H1 (cell line): Measurements from ENCODE around the gene EIF3J. TPM values are rescaled to one million over a fixed set of nuclear protein-coding genes. Genes with fewer than 3 reads are reported as not detected.

Experiments
- CTCF ChIA-PET: fragments of 300-600 bp; sonication (Branson Sonifier 250); formaldehyde crosslinking; loops from one replicate; lab custom pipeline; 2021; ENCODE audit not compliant: partially characterized antibody; lab: Charles Lee
- POLR2A ChIA-PET: fragments of 300-600 bp; sonication (Branson Sonifier 250); formaldehyde crosslinking; loops from one replicate; lab custom pipeline; 2021; ENCODE audit warnings: inconsistent platforms; ENCODE audit not compliant: partially characterized antibody; lab: Charles Lee
- DNase-seq, 2 experiments: peaks; one replicate each; pipeline versions ENCODE4 v3.0.0 to v3.0.0-alpha.2; 2010 to 2022; ENCODE audit warnings: low spot score in 2 of 2, low read depth in 1 of 2, mixed read lengths in 1 of 2
- FAIRE-seq: peaks from 2 replicates; lab custom pipeline; 2011; peaks lifted over from hg19 to GRCh38; lab: Jason Lieb, UNC
- H2AFZ ChIP-seq: 2 replicates; pipeline ENCODE4 v1.8.1; 2012; ENCODE audit warnings: low read length, inconsistent platforms
- H2AK5ac ChIP-seq: 2 replicates; pipeline ENCODE4 v1.6.1; 2013; ENCODE audit warnings: low read depth, low read length
- H2BK120ac ChIP-seq: replicated peaks from 2 replicates; pipeline ENCODE3; 2013; ENCODE audit warnings: low read depth, low read length, inconsistent platforms
- H2BK12ac ChIP-seq: 2 replicates; pipeline ENCODE4 v1.6.1; 2013; ENCODE audit warnings: low read depth, low read length
- H2BK15ac ChIP-seq: 2 replicates; pipeline ENCODE4 v1.6.1; 2013; ENCODE audit warnings: low read length
- H2BK20ac ChIP-seq: 2 replicates; pipeline ENCODE4 v1.6.1; 2013; ENCODE audit warnings: low read length
- H2BK5ac ChIP-seq: 2 replicates; pipeline ENCODE4 v1.6.1; 2013; ENCODE audit warnings: low read depth, low read length
- H3K14ac ChIP-seq: 2 replicates; pipeline ENCODE4 v1.6.1; 2013; ENCODE audit warnings: inconsistent platforms; ENCODE audit not compliant: insufficient read length
- H3K18ac ChIP-seq: 2 replicates; pipeline ENCODE4 v1.6.1; 2013; ENCODE audit warnings: low read length; ENCODE audit errors: extremely low read depth
- H3K23ac ChIP-seq: 2 replicates; pipeline ENCODE4 v1.6.1; 2013; ENCODE audit warnings: inconsistent platforms; ENCODE audit not compliant: insufficient read length
- H3K23me2 ChIP-seq: 2 replicates; pipeline ENCODE4 v1.6.1; 2013; ENCODE audit warnings: low read depth, low read length
- H3K27ac ChIP-seq: 2 replicates; pipeline ENCODE4 v1.6.1; 2011; ENCODE audit warnings: low read depth, low read length, inconsistent platforms
- H3K27me3 ChIP-seq, 4 experiments: replicated peaks in 1 of 4; 1 replicate in 1 of 4; 2 replicates in 3 of 4; pipeline versions ENCODE4 v1.6.1 to v1.8.1; 2011 to 2013; ENCODE audit warnings: low read length in 3 of 4, mild to moderate bottlenecking in 3 of 4, inconsistent platforms in 2 of 4, mixed read lengths in 2 of 4, moderate library complexity in 1 of 4; ENCODE audit not compliant: control insufficient read depth in 3 of 4, insufficient read depth in 3 of 4; ENCODE audit errors: extremely low read depth in 1 of 4
- H3K36me3 ChIP-seq, 4 experiments: 2 replicates each; pipeline versions ENCODE4 v1.6.1 to v1.8.1; 2011 to 2013; ENCODE audit warnings: mild to moderate bottlenecking in 4 of 4, low read length in 3 of 4, moderate library complexity in 2 of 4, control low read depth in 1 of 4, inconsistent platforms in 1 of 4; ENCODE audit not compliant: insufficient read depth in 4 of 4, control insufficient read depth in 2 of 4
- H3K4ac ChIP-seq: replicated peaks from 2 replicates; pipeline ENCODE3; 2013; ENCODE audit warnings: low read length, low read depth, mixed read lengths, inconsistent platforms; ENCODE audit not compliant: insufficient read length
- H3K4me1 ChIP-seq, 4 experiments: replicated peaks in 1 of 4; 1 replicate in 1 of 4; 2 replicates in 3 of 4; pipeline versions ENCODE4 v1.6.1 to v1.8.1; 2011 to 2013; ENCODE audit warnings: low read length in 3 of 4, inconsistent platforms in 2 of 4, mixed read lengths in 1 of 4; ENCODE audit not compliant: insufficient read depth in 4 of 4, control insufficient read depth in 3 of 4
- H3K4me2 ChIP-seq, 2 experiments: 2 replicates each; pipeline versions ENCODE4 v1.6.1 to v1.8.1; 2011 to 2013; ENCODE audit warnings: low read depth in 2 of 2, low read length in 2 of 2, control low read depth in 1 of 2, inconsistent platforms in 1 of 2, mild to moderate bottlenecking in 1 of 2; ENCODE audit not compliant: insufficient read depth in 1 of 2
- H3K4me3 ChIP-seq, 4 experiments: fragments of 200-600, 300-600 bp in 1 of 4; sonication (generic), shearing (Covaris generic), sonication (Bioruptor Twin) in 1 of 4; 2 replicates each; pipeline versions ENCODE4 v1.5.1 to v1.8.1; 2011 to 2016; ENCODE audit warnings: low read length in 4 of 4, low read depth in 3 of 4, control low read depth in 2 of 4, inconsistent platforms in 2 of 4, mild to moderate bottlenecking in 2 of 4, mixed read lengths in 1 of 4, moderate library complexity in 1 of 4; ENCODE audit not compliant: insufficient read depth in 2 of 4; ENCODE audit errors: extremely low read depth in 1 of 4
- H3K56ac ChIP-seq: replicated peaks from 2 replicates; pipeline ENCODE3; 2013; ENCODE audit warnings: low read depth, mild to moderate bottlenecking, mixed read lengths, low read length, inconsistent platforms; ENCODE audit not compliant: insufficient read length
- H3K79me1 ChIP-seq: 2 replicates; pipeline ENCODE4 v1.6.1; 2013; ENCODE audit warnings: low read depth, low read length, control low read depth
- H3K79me2 ChIP-seq, 2 experiments: 2 replicates each; pipeline versions ENCODE4 v1.6.1 to v1.8.1; 2012 to 2013; ENCODE audit warnings: low read length in 2 of 2, mild to moderate bottlenecking in 2 of 2, inconsistent platforms in 1 of 2; ENCODE audit not compliant: insufficient read depth in 2 of 2, control insufficient read depth in 1 of 2
- H3K9ac ChIP-seq, 4 experiments: replicated peaks in 1 of 4; 1 replicate in 1 of 4; 2 replicates in 3 of 4; pipeline versions ENCODE4 v1.6.1 to v1.8.1; 2011 to 2013; ENCODE audit warnings: low read depth in 3 of 4, low read length in 3 of 4, control low read depth in 2 of 4, mild to moderate bottlenecking in 2 of 4, moderate library complexity in 2 of 4, inconsistent platforms in 1 of 4; ENCODE audit errors: extremely low read depth in 1 of 4
- H3K9me3 ChIP-seq, 2 experiments: 2 replicates each; pipeline versions ENCODE4 v1.6.1 to v1.8.1; 2012 to 2013; ENCODE audit warnings: mild to moderate bottlenecking in 2 of 2, moderate library complexity in 2 of 2, control low read depth in 1 of 2, inconsistent platforms in 1 of 2, low read depth in 1 of 2, low read length in 1 of 2, mixed read lengths in 1 of 2; ENCODE audit not compliant: insufficient read depth in 2 of 2
- H4K20me1 ChIP-seq, 2 experiments: replicated peaks in 1 of 2; 2 replicates each; pipeline versions ENCODE3 to v1.8.1; 2011 to 2013; ENCODE audit warnings: inconsistent platforms in 2 of 2, low read length in 2 of 2, mild to moderate bottlenecking in 1 of 2; ENCODE audit not compliant: insufficient read depth in 2 of 2, control insufficient read depth in 1 of 2
- H4K5ac ChIP-seq: 2 replicates; pipeline ENCODE4 v1.6.1; 2013; ENCODE audit warnings: low read length, low read depth, mixed read lengths, inconsistent platforms; ENCODE audit not compliant: insufficient read length
- H4K8ac ChIP-seq: 2 replicates; pipeline ENCODE4 v1.8.0; 2013; ENCODE audit warnings: mild to moderate bottlenecking, moderate library complexity, low read length, inconsistent platforms; ENCODE audit not compliant: insufficient read depth; ENCODE audit errors: extremely low read depth
- H4K91ac ChIP-seq: replicated peaks from 2 replicates; pipeline ENCODE3; 2013; ENCODE audit warnings: low read length, mixed read lengths, inconsistent platforms; ENCODE audit not compliant: insufficient read length
- ASH2L ChIP-seq: fragments of 200-600, 300-600 bp; sonication (generic); IDR thresholded peaks from one replicate; pipeline ENCODE4 v1.7.1; 2017; ENCODE audit warnings: low read length
- BACH1 ChIP-seq: IDR thresholded peaks from 2 replicates; pipeline ENCODE4 v1.6.1; 2012; ENCODE audit warnings: low read length, improper control_type of control experiment
- BRCA1 ChIP-seq: IDR thresholded peaks from 2 replicates; pipeline ENCODE4 v1.6.1; 2012; ENCODE audit warnings: low read depth, low read length, improper control_type of control experiment
- CBX8 ChIP-seq: fragments of 300-800, 300-1000 bp; sonication (generic); IDR thresholded peaks from 2 replicates; pipeline ENCODE4 v1.7.1; 2016; ENCODE audit warnings: low read depth, low read length, borderline replicate concordance
- EGR1 ChIP-seq: IDR thresholded peaks from 2 replicates; pipeline ENCODE4 v1.6.1; 2011; ENCODE audit warnings: low read depth, low read length, borderline replicate concordance
- EP300 ChIP-seq, 2 experiments: IDR thresholded peaks; 1 replicate in 1 of 2; 2 replicates in 1 of 2; pipeline ENCODE4 v1.6.1; 2011 to 2012; ENCODE audit warnings: low read depth in 2 of 2, low read length in 2 of 2, mild to moderate bottlenecking in 2 of 2, borderline replicate concordance in 1 of 2, inconsistent platforms in 1 of 2, moderate library complexity in 1 of 2
- KDM4A ChIP-seq: IDR thresholded peaks from one replicate; pipeline ENCODE4 v1.7.1; 2012; ENCODE audit warnings: low read depth, mild to moderate bottlenecking, moderate library complexity, low read length, inconsistent platforms; ENCODE audit not compliant: severe bottlenecking
- MAFK ChIP-seq: IDR thresholded peaks from 2 replicates; pipeline ENCODE4 v1.6.1; 2012; ENCODE audit warnings: low read depth, mild to moderate bottlenecking, improper control_type of control experiment, low read length
- POLR2A ChIP-seq, 2 experiments: IDR thresholded peaks; 1 replicate in 1 of 2; 2 replicates in 1 of 2; pipeline ENCODE4 v1.6.1; 2011; ENCODE audit warnings: low read depth in 2 of 2, low read length in 2 of 2, mild to moderate bottlenecking in 2 of 2; ENCODE audit errors: control extremely low read depth in 1 of 2
- RBBP5 ChIP-seq: IDR thresholded peaks from 2 replicates; pipeline ENCODE4 v1.7.1; 2012; ENCODE audit warnings: low read depth, mild to moderate bottlenecking, inconsistent platforms, low read length, moderate library complexity, borderline replicate concordance
- RFX5 ChIP-seq: IDR thresholded peaks from 2 replicates; pipeline ENCODE4 v1.6.1; 2011; ENCODE audit warnings: low read depth, low read length, improper control_type of control experiment, borderline replicate concordance
- RNF2 ChIP-seq: fragments of 200-900, 300-1000 bp; sonication (generic); IDR thresholded peaks from 2 replicates; pipeline ENCODE4 v1.7.1; 2016; ENCODE audit warnings: borderline replicate concordance, low read depth, mild to moderate bottlenecking, antibody characterized with exemption, low read length; ENCODE audit not compliant: poor library complexity, severe bottlenecking; ENCODE audit errors: missing control alignments
- SIRT6 ChIP-seq: IDR thresholded peaks from one replicate; pipeline ENCODE4 v1.7.1; 2012; ENCODE audit warnings: low read length, inconsistent platforms
- SP2 ChIP-seq: IDR thresholded peaks from 2 replicates; pipeline ENCODE4 v1.6.1; 2012; ENCODE audit warnings: mild to moderate bottlenecking, low read length, inconsistent platforms
- TCF12 ChIP-seq: IDR thresholded peaks from 2 replicates; pipeline ENCODE4 v1.6.1; 2011; ENCODE audit warnings: low read depth, mild to moderate bottlenecking, low read length
- ZNF274 ChIP-seq: IDR thresholded peaks from 2 replicates; pipeline ENCODE4 v1.7.0; 2012; ENCODE audit warnings: low read length, borderline replicate concordance; ENCODE audit errors: extremely low read depth
- WGBS, 2 experiments: shearing (Covaris generic) in 1 of 2; methylation state at CpG; one replicate each; pipeline versions ENCODE4 v1.1.6 to v1.1.7; 2013 to 2015; ENCODE audit warnings: low lambda C conversion rate in 2 of 2, mixed read lengths in 2 of 2, inconsistent platforms in 1 of 2, low coverage in 1 of 2, missing lambda C conversion rate in 1 of 2; ENCODE audit not compliant: insufficient replicate concordance in 2 of 2, insufficient coverage in 1 of 2, insufficient read length in 1 of 2; ENCODE audit errors: extremely low coverage in 1 of 2, missing lambda C conversion rate in 1 of 2; 5-methylcytosine and 5-hydroxymethylcytosine counted together
- polyA plus RNA-seq, 7 experiments: library from polyadenylated mRNA; depleted of rRNA in 3 of 7; stranded (reverse) in 5 of 7; unstranded in 2 of 7; fragments of >200 nt in 5 of 7; fragments of 200-250 nt in 2 of 7; gene quantifications; 1 replicate in 5 of 7; 2 replicates in 1 of 7; 4 replicates in 1 of 7; pipeline versions ENCODE4 v1.2.1 to v1.2.3, GENCODE V29; 2011 to 2013; ENCODE audit warnings: missing spikeins in 2 of 7, mixed read lengths in 2 of 7
- total RNA-seq: library from RNA; stranded (reverse); fragmentation: NEBNext Ultra II Directional; extraction: Animal tissue kit (Norgen Biotek cat#: 25700); gene quantifications from 2 replicates; pipeline ENCODE4 v1.2.1, GENCODE V29; 2021

EIF3J gene
- total and polyA plus RNA-seq, 2 of the 8 experiments (the other 6 are each of a cell fraction or from before 2014, with no cell fraction given): 26.8 to 119 TPM

DNA sequence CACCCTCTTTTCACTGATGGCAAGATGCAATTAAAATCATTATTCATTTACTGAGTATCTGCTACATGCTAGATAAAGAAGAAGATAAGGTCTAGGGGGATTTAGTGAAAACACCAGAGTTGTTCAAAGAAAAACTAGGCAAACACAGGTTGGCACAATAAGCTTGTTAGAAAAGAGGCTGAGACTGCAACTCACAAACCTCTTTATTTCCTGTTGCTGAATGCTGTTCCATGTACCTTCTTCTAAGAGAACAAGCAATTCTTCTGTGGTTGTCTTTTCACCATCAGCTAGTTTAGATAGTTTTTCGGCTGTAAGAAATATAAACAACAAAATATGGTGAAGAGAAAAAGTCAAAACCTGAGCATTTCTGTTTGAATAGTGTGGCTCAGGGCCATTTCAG lies 61.1 kb downstream of the EIF3J start:
- Histone ChIP-seq H3K56ac (no peak overlapping the region), H3K27ac (no peak overlapping the region), H2BK20ac (no peak overlapping the region), H2BK120ac (no peak overlapping the region), H2BK5ac (no peak overlapping the region), H2AK5ac (no peak overlapping the region), H4K91ac (no peak overlapping the region), H3K36me3 (peaks cover 8 to 43% (median 16%) of the 10 kb centered on the region in 4 experiments; a peak in 7 of 8 replicates), H2BK15ac (no peak overlapping the region), H3K4me3 (no peak overlapping the region), H3K9ac (no peak overlapping the region), H3K4me2 (no peak overlapping the region), H4K20me1 (peaks cover 0 to 1% of the 10 kb centered on the region in 2 experiments), H2AFZ (no peak overlapping the region), H3K23ac (no peak overlapping the region), H3K14ac (no peak overlapping the region), H4K8ac (no peak overlapping the region), H3K18ac (no peak overlapping the region), H3K79me1 (no peaks in the 10 kb centered on the region), H4K5ac (no peak overlapping the region), H3K4me1 (no peaks in the 10 kb centered on the region), H3K4ac (no peak overlapping the region), H3K9me3 (no peaks in the 10 kb centered on the region), H2BK12ac (no peak overlapping the region), H3K27me3 (no peaks in the 10 kb centered on the region), H3K23me2 (no peaks in the 10 kb centered on the region), H3K79me2 (no peaks in the 10 kb centered on the region)
- no peak for DNase-seq
- no peak for FAIRE-seq
- CTCF ChIA-PET: no interaction called here
- POLR2A ChIA-PET: interaction anchor here (1.6 kb wide), 1 partner anchor 10 kb away, joined by 7 read pairs; no protein-coding TSS in a partner anchor
- WGBS, 2 experiments: 82% methylated on average over 1 of the region's 1 CpG; no CpG with 5 or more reads in 1 of the 2 experiments
- no peak for TF ChIP-seq RNF2
- no peak for TF ChIP-seq RBBP5
- TF ChIP-seq MAFK: no peak
- no peak for TF ChIP-seq TCF12
- TF ChIP-seq BRCA1: no peak
- no peak for TF ChIP-seq RFX5
- TF ChIP-seq SIRT6: no peak
- TF ChIP-seq EGR1: no peak
- TF ChIP-seq KDM4A: no peak
- no peak for TF ChIP-seq EP300 (IDR thresholded peaks at IDR 0.05; ENCODE audit: borderline replicate concordance in 1 of 2, low read depth in 2 of 2, low read length in 2 of 2)
- TF ChIP-seq ASH2L: no peak
- TF ChIP-seq BACH1: no peak
- no peak for TF ChIP-seq ZNF274
- no peak for TF ChIP-seq CBX8
- TF ChIP-seq POLR2A (IDR thresholded peaks at IDR 0.05; ENCODE audit: control extremely low read depth in 1 of 2, low read depth in 2 of 2, low read length in 2 of 2): no peak
- no peak for TF ChIP-seq SP2
